WI38 (cell line): Measurements from ENCODE around the gene IL5RA.

Experiments
- H3K4me3 ChIP-seq: 2 replicates; pipeline ENCODE4 v1.5.1; 2011; ENCODE audit warnings: low read depth, mild to moderate bottlenecking, control low read depth, low read length
- CTCF ChIP-seq: IDR thresholded peaks from 2 replicates; pipeline ENCODE4 v1.5.1; 2012; ENCODE audit warnings: low read depth, mild to moderate bottlenecking, control low read depth, low read length

Gene IL5RA

GRCh38 chr3:3137526-3137925, 27.4 kb upstream of the IL5RA start:
- no peak for TF ChIP-seq CTCF
- H3K4me3 ChIP-seq = no peak overlapping the region

GRCh38 chr3:3134750-3135448, 24.7 kb upstream of the IL5RA start:
- H3K4me3 ChIP-seq = no peak overlapping the region
- TF ChIP-seq CTCF = no peak

DNA sequence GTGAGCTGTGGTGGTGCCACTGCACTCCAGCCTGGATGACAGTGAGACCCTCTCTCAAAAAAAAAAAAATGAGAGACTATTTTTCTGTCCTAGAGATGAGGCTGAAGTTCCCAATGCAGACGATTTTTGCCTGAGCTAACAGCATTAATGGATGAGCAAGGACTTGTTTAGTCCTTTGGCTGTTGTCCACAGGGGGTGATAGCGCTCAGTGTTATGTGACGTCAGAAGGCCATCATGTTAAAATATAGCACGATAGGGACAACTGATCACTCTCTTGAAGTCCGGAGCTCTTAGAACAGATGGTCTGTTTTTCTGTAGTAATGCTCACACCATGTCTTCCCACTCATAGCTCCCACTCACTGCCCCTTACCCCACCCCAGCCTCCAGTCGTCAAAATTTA, 23.3 kb upstream of the IL5RA start:
- no peak overlapping the region for H3K4me3 ChIP-seq
- TF ChIP-seq CTCF = no peak

- TF ChIP-seq CTCF = no peak
- H3K4me3 ChIP-seq = no peak overlapping the region
Observed at GRCh38 chr3:3129579-3129978, 19.4 kb upstream of the IL5RA start.

DNA sequence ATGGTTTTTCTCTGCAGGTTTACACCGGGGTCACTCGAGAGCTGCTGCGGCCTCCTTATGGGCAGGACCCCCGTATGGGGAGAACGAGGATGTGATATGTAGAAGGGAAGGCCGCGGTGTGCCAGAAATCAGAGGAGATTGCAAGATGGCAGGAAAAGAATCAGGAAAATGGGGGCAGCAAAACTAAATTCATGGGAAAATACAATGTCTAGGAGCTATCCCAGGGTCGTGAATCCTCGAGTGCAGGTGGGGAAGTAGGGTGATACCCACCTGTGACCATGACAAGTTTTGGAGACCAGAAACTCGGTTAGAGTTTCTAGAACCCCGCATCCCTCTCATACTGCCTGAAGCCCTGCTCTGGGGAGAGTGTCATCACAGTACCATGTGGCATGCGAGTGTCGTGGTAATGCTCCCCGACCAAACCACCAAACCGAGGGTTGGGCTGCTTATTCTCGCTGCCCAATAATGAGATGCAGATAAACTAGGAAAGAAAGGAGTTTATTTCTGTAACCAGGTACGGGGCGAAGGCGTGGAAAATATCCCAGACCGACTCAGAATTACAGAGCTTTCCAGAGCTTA, 17.3 kb upstream of the IL5RA start:
- H3K4me3 ChIP-seq = peak overlapping the region; percentile 88
- TF ChIP-seq CTCF = no peak

DNA sequence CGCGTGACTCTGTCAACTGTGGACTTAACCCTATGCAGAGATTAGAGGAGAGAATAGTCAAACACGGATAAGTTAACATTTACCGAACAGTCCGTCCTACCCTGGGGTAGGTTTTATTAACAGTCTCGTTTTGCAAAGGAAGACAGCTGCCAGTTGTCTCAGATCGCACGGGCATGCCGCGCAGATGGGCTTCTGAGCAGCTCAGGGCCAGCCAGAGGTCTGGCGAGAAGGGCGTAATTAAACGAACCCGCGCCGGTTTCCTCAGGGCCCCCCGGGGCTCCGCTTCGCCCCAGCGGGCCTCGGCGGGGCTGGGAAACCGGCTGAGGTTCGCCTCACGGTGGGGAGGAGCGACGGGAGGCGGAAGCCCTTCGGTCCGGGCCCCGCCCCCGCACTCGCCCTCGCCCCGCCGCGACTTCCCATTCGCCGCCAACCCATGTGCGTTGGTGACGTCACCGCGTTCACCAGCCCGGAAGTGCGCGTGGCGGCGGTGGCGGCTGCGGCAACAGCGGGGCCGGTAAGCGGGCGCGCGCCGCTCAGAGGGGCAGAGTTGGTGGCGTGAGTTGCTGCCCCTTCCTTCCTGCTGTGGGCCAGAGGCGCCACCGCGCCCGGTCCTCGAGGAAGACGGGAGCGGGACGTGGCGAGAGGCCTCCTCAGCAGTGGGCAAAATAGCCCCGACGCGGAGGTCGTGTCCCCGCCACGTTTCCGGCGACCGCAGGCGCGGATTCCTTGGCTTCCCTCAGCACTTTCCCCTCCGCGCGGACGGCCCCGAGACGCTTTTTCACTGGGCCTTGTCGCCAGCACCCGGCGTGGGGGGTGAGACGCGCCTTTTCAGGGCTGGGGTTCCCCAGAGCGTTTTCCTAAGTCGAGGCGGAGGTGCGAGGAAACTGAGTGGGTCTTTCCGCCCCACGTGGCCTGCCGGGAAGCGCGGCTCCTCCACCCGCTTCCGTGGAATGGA, 16.6 kb upstream of the IL5RA start, which contains the start of gene TRNT1:
Gene TRNT1 (plus strand): TSS at position 464 of the 955 bp plus-strand sequence. CDS start 2,101 bp downstream, outside the sequence.
- H3K4me3 ChIP-seq = peak within 1 kb of the TSS; percentile 88
- TF ChIP-seq CTCF = no peak
